Breast epithelium (tissue), 4 donors: Measurements from ENCODE around the gene SCN5A. TPM values are rescaled to one million over a fixed set of nuclear protein-coding genes. Genes with fewer than 3 reads are reported as not detected.

ENCODE experiments used
- DNase-seq, 2 donors: peaks; one replicate each; pipeline ENCODE4 v3.0.0-alpha.2; 2019; ENCODE audit warnings: low spot score in 2 of 2
- H3K27ac ChIP-seq, 2 donors: fragments of 200-600 bp; sonication (generic) in 1 of 2; one replicate each; pipeline ENCODE4 v1.5.1; 2016 to 2019; ENCODE audit warnings: mild to moderate bottlenecking in 1 of 2
- H3K27me3 ChIP-seq, 2 donors: fragments of 200-600 bp; sonication (generic) in 1 of 2; one replicate each; pipeline versions ENCODE4 v1.5.1 to v1.6.0; 2017 to 2019; ENCODE audit warnings: control low read depth in 1 of 2, mild to moderate bottlenecking in 1 of 2
- H3K36me3 ChIP-seq: fragments of 200-600 bp; one replicate; pipeline ENCODE4 v1.5.1; 2019
- H3K4me1 ChIP-seq, 2 donors: fragments of 200-600 bp; sonication (generic); one replicate each; pipeline ENCODE4 v1.5.1; 2016 to 2019; ENCODE audit warnings: control low read depth in 1 of 2
- H3K4me3 ChIP-seq, 3 donors: fragments of 200-600 bp; sonication (generic); 1 replicate in 2 of 3; 2 replicates in 1 of 3; pipeline ENCODE4 v1.5.1; 2016 to 2019; ENCODE audit warnings: mild to moderate bottlenecking in 3 of 3, moderate library complexity in 2 of 3
- H3K9me3 ChIP-seq, 2 donors: fragments of 200-600 bp; sonication (generic) in 1 of 2; one replicate each; pipeline ENCODE4 v1.5.1; 2016 to 2019; ENCODE audit warnings: control low read depth in 1 of 2
- POLR2A ChIP-seq: fragments of 450-650 bp; IDR thresholded peaks from one replicate; pipeline ENCODE4 v1.6.1; 2016; ENCODE audit warnings: antibody characterized with exemption, mild to moderate bottlenecking, moderate library complexity
- POLR2AphosphoS5 ChIP-seq, 3 donors: sonication (generic); formaldehyde crosslinking; IDR thresholded peaks; one replicate each; pipeline ENCODE4 v1.6.1; 2017; ENCODE audit warnings: antibody characterized with exemption in 3 of 3
- intact Hi-C: fragments of 100-400 bp; cut with DNase I; formaldehyde crosslinking; loops from one replicate; pipeline ENCODE4 v1.15.1; 2023; ENCODE audit warnings: low total_unique reads
- total RNA-seq, 3 donors: library from RNA; depleted of rRNA; stranded (reverse); fragments of >200 nt; gene quantifications; one replicate each; pipeline ENCODE4 v1.1.0, GENCODE V29; 2016
- TF ChIP-seq, protein P1 (sequence below), 3 donors: fragments of 450-650 bp; IDR thresholded peaks; one replicate each; pipeline ENCODE4 v1.5.1; 2016 to 2017; ENCODE audit warnings: antibody characterized with exemption in 3 of 3, mild to moderate bottlenecking in 3 of 3, moderate library complexity in 3 of 3

Gene SCN5A
- total RNA-seq, 3 donors from 2014 or later = under 0.01 to 0.33 (median 0.29) TPM

- peak in 1 of 2 donors; percentile 14 for DNase-seq
- intact Hi-C loops = no loop called here
- H3K9me3 ChIP-seq = peaks cover 0 to 10% of the 10 kb centered on the region in 2 donors
- no peaks in the 10 kb centered on the region for H3K4me1 ChIP-seq
- no peak for TF ChIP-seq POLR2AphosphoS5 (IDR thresholded peaks at IDR 0.05)
- TF ChIP-seq, protein P1, sequence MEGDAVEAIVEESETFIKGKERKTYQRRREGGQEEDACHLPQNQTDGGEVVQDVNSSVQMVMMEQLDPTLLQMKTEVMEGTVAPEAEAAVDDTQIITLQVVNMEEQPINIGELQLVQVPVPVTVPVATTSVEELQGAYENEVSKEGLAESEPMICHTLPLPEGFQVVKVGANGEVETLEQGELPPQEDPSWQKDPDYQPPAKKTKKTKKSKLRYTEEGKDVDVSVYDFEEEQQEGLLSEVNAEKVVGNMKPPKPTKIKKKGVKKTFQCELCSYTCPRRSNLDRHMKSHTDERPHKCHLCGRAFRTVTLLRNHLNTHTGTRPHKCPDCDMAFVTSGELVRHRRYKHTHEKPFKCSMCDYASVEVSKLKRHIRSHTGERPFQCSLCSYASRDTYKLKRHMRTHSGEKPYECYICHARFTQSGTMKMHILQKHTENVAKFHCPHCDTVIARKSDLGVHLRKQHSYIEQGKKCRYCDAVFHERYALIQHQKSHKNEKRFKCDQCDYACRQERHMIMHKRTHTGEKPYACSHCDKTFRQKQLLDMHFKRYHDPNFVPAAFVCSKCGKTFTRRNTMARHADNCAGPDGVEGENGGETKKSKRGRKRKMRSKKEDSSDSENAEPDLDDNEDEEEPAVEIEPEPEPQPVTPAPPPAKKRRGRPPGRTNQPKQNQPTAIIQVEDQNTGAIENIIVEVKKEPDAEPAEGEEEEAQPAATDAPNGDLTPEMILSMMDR (IDR thresholded peaks at IDR 0.05) = no peak
- TF ChIP-seq POLR2A = no peak
- H3K36me3 ChIP-seq = no peaks in the 10 kb centered on the region
- no peak overlapping the region for H3K27ac ChIP-seq
- no peaks in the 10 kb centered on the region for H3K27me3 ChIP-seq
- H3K4me3 ChIP-seq = no peak overlapping the region
These were observed 73.4 kb downstream of the SCN5A start for GRCh38 chr3:38576131-38576525.

GRCh38 chr3:38575279-38575843, 74.1 kb downstream of the SCN5A start:
- intact Hi-C loops = no loop called here
- Histone ChIP-seq H3K36me3 (no peaks in the 10 kb centered on the region), H3K4me3 (no peak overlapping the region), H3K27me3 (no peaks in the 10 kb centered on the region), H3K9me3 (peaks cover 0 to 10% of the 10 kb centered on the region in 2 donors), H3K4me1 (no peaks in the 10 kb centered on the region), H3K27ac (no peak overlapping the region)
- TF ChIP-seq, protein P1 (IDR thresholded peaks at IDR 0.05) = no peak
- TF ChIP-seq POLR2AphosphoS5 (IDR thresholded peaks at IDR 0.05) = no peak
- TF ChIP-seq POLR2A = no peak
- DNase-seq = no peak

DNA sequence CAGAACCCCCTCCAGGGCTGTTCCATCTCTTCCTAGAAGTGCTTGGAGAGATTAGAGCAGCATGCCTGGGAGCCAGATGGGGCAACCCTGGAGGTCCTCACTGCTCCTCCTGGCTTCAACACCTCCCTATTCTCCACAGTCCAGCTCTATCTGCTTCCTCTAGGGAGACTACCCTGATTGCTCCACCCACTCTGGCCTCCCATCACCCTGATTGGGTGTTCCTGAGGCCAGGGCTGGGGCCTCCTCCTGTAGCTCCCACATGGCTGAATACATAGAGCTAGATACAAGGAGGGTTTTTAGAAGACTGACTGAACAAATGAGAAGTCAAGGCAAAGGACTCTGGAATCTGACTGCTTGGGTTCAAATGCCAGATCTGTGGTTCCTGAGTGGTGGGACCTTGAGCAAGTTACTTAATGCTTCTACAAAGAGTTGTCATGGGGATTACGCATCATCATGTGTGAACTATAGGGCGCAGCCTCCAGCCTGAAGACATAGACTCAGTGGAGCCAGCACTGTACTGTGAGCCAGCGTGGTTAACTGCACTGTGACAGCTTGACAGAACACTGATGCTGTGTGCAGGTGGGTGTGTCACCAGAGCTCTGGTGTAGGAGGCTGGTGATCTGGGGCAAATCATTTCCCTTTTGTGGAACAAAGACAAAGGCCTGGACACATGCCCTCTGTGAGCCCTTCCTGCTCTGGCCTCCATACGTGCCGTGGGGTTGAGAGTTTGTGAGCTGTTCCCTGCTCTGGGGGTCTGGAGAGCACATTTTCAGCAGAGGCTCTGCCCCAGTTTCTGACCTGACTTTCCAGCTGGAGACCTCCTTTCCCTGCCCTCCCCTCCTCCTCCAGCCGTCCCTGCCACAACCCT, 74.8 kb downstream of the SCN5A start:
- H3K4me3 ChIP-seq = no peak overlapping the region
- H3K27me3 ChIP-seq = no peaks in the 10 kb centered on the region
- H3K27ac ChIP-seq = no peak overlapping the region
- TF ChIP-seq POLR2AphosphoS5 (IDR thresholded peaks at IDR 0.05) (no peak), POLR2A (no peak)
- TF ChIP-seq, protein P1 (IDR thresholded peaks at IDR 0.05) = no peak
- no peaks in the 10 kb centered on the region for H3K36me3 ChIP-seq
- no peak for DNase-seq
- intact Hi-C loops = no loop called here
- no peaks in the 10 kb centered on the region for H3K4me1 ChIP-seq
- peaks cover 0 to 10% of the 10 kb centered on the region in 2 donors for H3K9me3 ChIP-seq

- no peak for DNase-seq
- H3K27me3 ChIP-seq = no peaks in the 10 kb centered on the region
- no peak overlapping the region for H3K4me3 ChIP-seq
- no peaks in the 10 kb centered on the region for H3K36me3 ChIP-seq
- H3K27ac ChIP-seq = no peak overlapping the region
- H3K9me3 ChIP-seq = peaks cover 0 to 10% of the 10 kb centered on the region in 2 donors
- no peaks in the 10 kb centered on the region for H3K4me1 ChIP-seq
- intact Hi-C loops = no loop called here
- TF ChIP-seq POLR2A (no peak), POLR2AphosphoS5 (IDR thresholded peaks at IDR 0.05) (no peak)
- TF ChIP-seq, protein P1 (IDR thresholded peaks at IDR 0.05) = no peak
These were observed 75.9 kb downstream of the SCN5A start for GRCh38 chr3:38573556-38573955.

- Histone ChIP-seq H3K4me1 (no peaks in the 10 kb centered on the region), H3K4me3 (no peak overlapping the region), H3K27me3 (no peaks in the 10 kb centered on the region), H3K27ac (no peak overlapping the region), H3K36me3 (no peaks in the 10 kb centered on the region), H3K9me3 (peaks cover 0 to 10% of the 10 kb centered on the region in 2 donors)
- TF ChIP-seq POLR2A (no peak), POLR2AphosphoS5 (IDR thresholded peaks at IDR 0.05) (no peak)
- TF ChIP-seq, protein P1 (IDR thresholded peaks at IDR 0.05) = no peak
- intact Hi-C loops = no loop called here
- DNase-seq = no peak
These were observed 76.4 kb downstream of the SCN5A start for GRCh38 chr3:38573111-38573510.
